GM19324 (cell line): ENCODE measurements around the gene CRYBA2.

Experiments used
- ATAC-seq: cut with Tn5 transposase; IDR thresholded peaks from one replicate; pipeline ENCODE4 v1.9.1; 2021; ENCODE audit warnings: mild to moderate bottlenecking, moderate library complexity; ENCODE audit not compliant: unreplicated experiment, low FRiP score

Gene CRYBA2

GRCh38 chr2:218959141-218959731, 34.0 kb downstream of the CRYBA2 start, which contains the start of gene CDK5R2:
CDK5R2 (plus strand) TSS chr2:218959666; CDS start chr2:218959821, 155 bp downstream.
- ATAC-seq, result peak; percentile 92

GRCh38 chr2:218958276-218958675, 34.9 kb downstream of the CRYBA2 start:
- ATAC-seq, result no peak

GRCh38 chr2:218957671-218958070, 35.6 kb downstream of the CRYBA2 start:
- ATAC-seq, result no peak

GRCh38 chr2:218956039-218956438, 37.2 kb downstream of the CRYBA2 start:
- ATAC-seq, result no peak

GRCh38 chr2:218954541-218955300, 38.5 kb downstream of the CRYBA2 start:
- no peak for ATAC-seq

GRCh38 chr2:218953366-218953954, 39.8 kb downstream of the CRYBA2 start:
- ATAC-seq, result no peak

- ATAC-seq, result no peak
Observed at GRCh38 chr2:218952160-218952559, 41.1 kb downstream of the CRYBA2 start.

GRCh38 chr2:218946621-218947020, 46.6 kb downstream of the CRYBA2 start:
- no peak for ATAC-seq

GRCh38 chr2:218944759-218945404, 48.3 kb downstream of the CRYBA2 start:
- ATAC-seq, result no peak
